Measurements from ENCODE around the gene U2AF2. TPM values are rescaled to one million over a fixed set of nuclear protein-coding genes. Genes with fewer than 3 reads are reported as not detected.

The U2AF2 gene
- total RNA-seq, 1 donor from 2014 or later, result 216 TPM

- H3K4me3 Mint-ChIP-seq (ENCODE audit: unreplicated experiment), result no peak overlapping the region
- H3K9me3 Mint-ChIP-seq (ENCODE audit: unreplicated experiment), result peaks cover 4% of the 10 kb centered on the region
- H3K27ac Mint-ChIP-seq (ENCODE audit: unreplicated experiment), result no peak overlapping the region
- no peaks in the 10 kb centered on the region for H3K4me1 Mint-ChIP-seq (ENCODE audit: low read depth, unreplicated experiment)
- no peaks in the 10 kb centered on the region for H3K36me3 Mint-ChIP-seq (ENCODE audit: unreplicated experiment)
- DNase-seq, result no peak
- no peak for TF ChIP-seq CTCF (IDR thresholded peaks at IDR 0.05; ENCODE audit: partially characterized antibody, unreplicated experiment)
- H3K27me3 Mint-ChIP-seq (ENCODE audit: unreplicated experiment), result peaks cover 12% of the 10 kb centered on the region
These were observed 40.9 kb downstream of the U2AF2 start for GRCh38 chr19:55695511-55696290.

- Mint-ChIP-seq H3K36me3 (ENCODE audit: unreplicated experiment) (peaks cover 1% of the 10 kb centered on the region), H3K9me3 (ENCODE audit: unreplicated experiment) (peaks cover 5% of the 10 kb centered on the region), H3K4me1 (ENCODE audit: low read depth, unreplicated experiment) (no peaks in the 10 kb centered on the region), H3K27ac (ENCODE audit: unreplicated experiment) (no peak overlapping the region), H3K4me3 (ENCODE audit: unreplicated experiment) (no peak overlapping the region), H3K27me3 (ENCODE audit: unreplicated experiment) (peaks cover 12% of the 10 kb centered on the region)
- TF ChIP-seq CTCF (IDR thresholded peaks at IDR 0.05; ENCODE audit: partially characterized antibody, unreplicated experiment), result no peak
- DNase-seq, result no peak
These were observed 41.6 kb downstream of the U2AF2 start for GRCh38 chr19:55696301-55697068.

- Mint-ChIP-seq H3K4me1 (ENCODE audit: low read depth, unreplicated experiment) (no peaks in the 10 kb centered on the region), H3K27me3 (ENCODE audit: unreplicated experiment) (peaks cover 12% of the 10 kb centered on the region), H3K36me3 (ENCODE audit: unreplicated experiment) (peaks cover 4% of the 10 kb centered on the region), H3K4me3 (ENCODE audit: unreplicated experiment) (no peak overlapping the region), H3K27ac (ENCODE audit: unreplicated experiment) (no peak overlapping the region), H3K9me3 (ENCODE audit: unreplicated experiment) (peaks cover 7% of the 10 kb centered on the region)
- DNase-seq, result no peak
- no peak for TF ChIP-seq CTCF (IDR thresholded peaks at IDR 0.05; ENCODE audit: partially characterized antibody, unreplicated experiment)
These were observed 42.2 kb downstream of the U2AF2 start for GRCh38 chr19:55697069-55697440.

GRCh38 chr19:55697698-55698097 lies 42.9 kb downstream of the U2AF2 start:
- no peak for TF ChIP-seq CTCF (IDR thresholded peaks at IDR 0.05; ENCODE audit: partially characterized antibody, unreplicated experiment)
- peaks cover 8% of the 10 kb centered on the region for H3K36me3 Mint-ChIP-seq (ENCODE audit: unreplicated experiment)
- no peak overlapping the region for H3K27ac Mint-ChIP-seq (ENCODE audit: unreplicated experiment)
- H3K4me3 Mint-ChIP-seq (ENCODE audit: unreplicated experiment), result no peak overlapping the region
- H3K27me3 Mint-ChIP-seq (ENCODE audit: unreplicated experiment), result peaks cover 13% of the 10 kb centered on the region
- no peak for DNase-seq
- peaks cover 12% of the 10 kb centered on the region for H3K9me3 Mint-ChIP-seq (ENCODE audit: unreplicated experiment)
- no peaks in the 10 kb centered on the region for H3K4me1 Mint-ChIP-seq (ENCODE audit: low read depth, unreplicated experiment)

GRCh38 chr19:55698256-55698655 lies 43.4 kb downstream of the U2AF2 start:
- H3K36me3 Mint-ChIP-seq (ENCODE audit: unreplicated experiment), result peaks cover 8% of the 10 kb centered on the region
- H3K4me3 Mint-ChIP-seq (ENCODE audit: unreplicated experiment), result no peak overlapping the region
- no peak for DNase-seq
- H3K27ac Mint-ChIP-seq (ENCODE audit: unreplicated experiment), result no peak overlapping the region
- peaks cover 13% of the 10 kb centered on the region for H3K27me3 Mint-ChIP-seq (ENCODE audit: unreplicated experiment)
- H3K4me1 Mint-ChIP-seq (ENCODE audit: low read depth, unreplicated experiment), result no peaks in the 10 kb centered on the region
- H3K9me3 Mint-ChIP-seq (ENCODE audit: unreplicated experiment), result peaks cover 15% of the 10 kb centered on the region
- no peak for TF ChIP-seq CTCF (IDR thresholded peaks at IDR 0.05; ENCODE audit: partially characterized antibody, unreplicated experiment)

Data from glutamatergic neuron (in vitro differentiated cells).